Glutamatergic neuron (in vitro differentiated cells): ENCODE data around the gene ZNF28. TPM values are rescaled to one million over a fixed set of nuclear protein-coding genes. Genes with fewer than 3 reads are reported as not detected.
"Not testable (repeated sequence)": the region's sequence is repeated elsewhere in the genome, so short reads cannot be mapped to it uniquely, and the experiment has no call there.

Experiments used
- DNase-seq: peaks from one replicate; pipeline ENCODE4 v3.0.0; 2022
- H3K27ac Mint-ChIP-seq: one replicate; pipeline ENCODE4 v1.8.0; 2020; ENCODE audit warnings: mild to moderate bottlenecking, mixed read lengths, inconsistent platforms; ENCODE audit not compliant: unreplicated experiment
- H3K27me3 Mint-ChIP-seq: one replicate; pipeline ENCODE4 v1.8.0; 2020; ENCODE audit warnings: mild to moderate bottlenecking, moderate library complexity, mixed read lengths, inconsistent platforms; ENCODE audit not compliant: unreplicated experiment
- H3K36me3 Mint-ChIP-seq: one replicate; pipeline ENCODE4 v1.8.0; 2020; ENCODE audit warnings: mild to moderate bottlenecking, mixed read lengths, inconsistent platforms; ENCODE audit not compliant: unreplicated experiment
- H3K4me1 Mint-ChIP-seq: one replicate; pipeline ENCODE4 v1.8.0; 2020; ENCODE audit warnings: mild to moderate bottlenecking, low read depth, mixed read lengths, inconsistent platforms; ENCODE audit not compliant: unreplicated experiment
- H3K4me3 Mint-ChIP-seq: one replicate; pipeline ENCODE4 v1.8.0; 2020; ENCODE audit warnings: mild to moderate bottlenecking, mixed read lengths, inconsistent platforms; ENCODE audit not compliant: unreplicated experiment
- H3K9me3 Mint-ChIP-seq: one replicate; pipeline ENCODE4 v1.8.0; 2020; ENCODE audit warnings: mild to moderate bottlenecking, moderate library complexity, mixed read lengths, inconsistent platforms; ENCODE audit not compliant: unreplicated experiment
- CTCF ChIP-seq: fragments of 200-600 bp; sonication (generic); IDR thresholded peaks from one replicate; pipeline ENCODE4 v1.5.0; 2021; ENCODE audit not compliant: partially characterized antibody, unreplicated experiment
- total RNA-seq: library from RNA; stranded (reverse); fragmentation: NEBNext Ultra II Directional; extraction: Animal tissue kit (Norgen Biotek cat#: 25700); gene quantifications from one replicate; pipeline ENCODE4 v1.2.1, GENCODE V29; 2021; ENCODE audit not compliant: unreplicated experiment

Gene ZNF28
- total RNA-seq, 1 donor from 2014 or later, result 21.1 TPM

GRCh38 chr19:52786464-52787354 is 34.7 kb downstream of the ZNF28 start, which contains the start of gene ZNF600:
Gene ZNF600 (minus strand): TSS chr19:52786791. CDS start chr19:52778888, 7,903 bp downstream.
- peak within 1 kb of the TSS; percentile 88 for H3K27ac Mint-ChIP-seq
- H3K36me3 Mint-ChIP-seq, result peaks cover 11% of the 10 kb centered on the region
- H3K9me3 Mint-ChIP-seq, result peaks cover 12% of the 10 kb centered on the region
- H3K4me3 Mint-ChIP-seq, result peak within 1 kb of the TSS; percentile 91
- peak; percentile 83 for DNase-seq
- peak; percentile 15 for TF ChIP-seq CTCF
- peaks cover 13% of the 10 kb centered on the region for H3K27me3 Mint-ChIP-seq
- peaks cover 11% of the 10 kb centered on the region for H3K4me1 Mint-ChIP-seq

- H3K27ac Mint-ChIP-seq, result peak overlapping the region; percentile 88
- no peak for TF ChIP-seq CTCF
- peak overlapping the region; percentile 91 for H3K4me3 Mint-ChIP-seq
- peaks cover 12% of the 10 kb centered on the region for H3K9me3 Mint-ChIP-seq
- peak; percentile 20 for DNase-seq
- peaks cover 13% of the 10 kb centered on the region for H3K27me3 Mint-ChIP-seq
- peaks cover 11% of the 10 kb centered on the region for H3K36me3 Mint-ChIP-seq
- H3K4me1 Mint-ChIP-seq, result peaks cover 11% of the 10 kb centered on the region
Measured at GRCh38 chr19:52786078-52786463, 35.4 kb downstream of the ZNF28 start.

GRCh38 chr19:52785506-52785905 is 35.9 kb downstream of the ZNF28 start:
- Mint-ChIP-seq H3K27me3 (peaks cover 13% of the 10 kb centered on the region), H3K4me3 (peak overlapping the region; percentile 91), H3K9me3 (peaks cover 14% of the 10 kb centered on the region), H3K4me1 (peaks cover 11% of the 10 kb centered on the region), H3K36me3 (peaks cover 11% of the 10 kb centered on the region), H3K27ac (peak overlapping the region; percentile 88)
- TF ChIP-seq CTCF, result no peak
- DNase-seq, result no peak

- H3K27me3 Mint-ChIP-seq, DNase-seq, H3K27ac Mint-ChIP-seq, H3K4me1 Mint-ChIP-seq, H3K4me3 Mint-ChIP-seq: not testable (repeated sequence)
- Mint-ChIP-seq H3K9me3 (peaks cover 11% of the 10 kb centered on the region), H3K36me3 (peaks cover 14% of the 10 kb centered on the region)
Measured at GRCh38 chr19:52782864-52783263, 38.6 kb downstream of the ZNF28 start.

GRCh38 chr19:52778811-52779210 is 42.6 kb downstream of the ZNF28 start:
- peaks cover 1% of the 10 kb centered on the region for H3K27me3 Mint-ChIP-seq
- DNase-seq, result no peak
- peaks cover 2% of the 10 kb centered on the region for H3K9me3 Mint-ChIP-seq
- H3K27ac Mint-ChIP-seq, result no peak overlapping the region
- H3K4me1 Mint-ChIP-seq, result peaks cover 1% of the 10 kb centered on the region
- no peak for TF ChIP-seq CTCF
- H3K36me3 Mint-ChIP-seq, result peaks cover 12% of the 10 kb centered on the region
- H3K4me3 Mint-ChIP-seq, result no peak overlapping the region

- H3K27me3 Mint-ChIP-seq, result not testable (repeated sequence)
Measured at GRCh38 chr19:52756447-52756846, 65.0 kb downstream of the ZNF28 start.

More at GRCh38 chr19:52756447-52756846, 65.0 kb downstream of the ZNF28 start:
- DNase-seq, H3K9me3 Mint-ChIP-seq, H3K27ac Mint-ChIP-seq, H3K4me3 Mint-ChIP-seq, H3K4me1 Mint-ChIP-seq: not testable (repeated sequence)
- peaks cover 15% of the 10 kb centered on the region for H3K36me3 Mint-ChIP-seq
